HEK293 (cell line): ENCODE measurements around the gene KDM6A.

Experiments
- BCL11B ChIP-seq: fragments of 450-650 bp; formaldehyde crosslinking; IDR thresholded peaks from 2 replicates; pipeline ENCODE4 v1.5.1; 2016; ENCODE audit warnings: low read depth, missing biosample characterization, missing genetic modification characterization
- GLI4 ChIP-seq: fragments of 450-650 bp; formaldehyde crosslinking; IDR thresholded peaks from 2 replicates; pipeline ENCODE4 v1.5.1; 2016; ENCODE audit warnings: missing biosample characterization, missing genetic modification characterization
- KLF1 ChIP-seq: fragments of 450-650 bp; formaldehyde crosslinking; IDR thresholded peaks from 2 replicates; pipeline ENCODE4 v1.5.1; 2016; ENCODE audit warnings: missing biosample characterization, missing genetic modification characterization
- KLF16 ChIP-seq: fragments of 450-650 bp; formaldehyde crosslinking; IDR thresholded peaks from 2 replicates; pipeline ENCODE4 v1.5.1; 2017; ENCODE audit warnings: missing biosample characterization, missing genetic modification characterization
- MEIS1 ChIP-seq: sonication (generic); formaldehyde crosslinking; IDR thresholded peaks from 2 replicates; pipeline ENCODE4 v1.8.1; 2022; ENCODE audit warnings: missing genetic modification reagents, mild to moderate bottlenecking, borderline replicate concordance
- REPIN1 ChIP-seq: fragments of 450-650 bp; formaldehyde crosslinking; IDR thresholded peaks from 2 replicates; pipeline ENCODE4 v1.5.1; 2017; ENCODE audit warnings: missing biosample characterization, missing genetic modification characterization, low read depth
- SALL2 ChIP-seq: fragments of 450-650 bp; formaldehyde crosslinking; IDR thresholded peaks from 2 replicates; pipeline ENCODE4 v1.5.0; 2017; ENCODE audit warnings: missing biosample characterization, mild to moderate bottlenecking, missing genetic modification characterization, borderline replicate concordance
- SP2 ChIP-seq: fragments of 450-650 bp; formaldehyde crosslinking; IDR thresholded peaks from 2 replicates; pipeline ENCODE4 v1.5.1; 2016; ENCODE audit warnings: missing biosample characterization, missing genetic modification characterization
- TRIM28 ChIP-seq: IDR thresholded peaks from 2 replicates; pipeline ENCODE4 v1.6.1; 2011; ENCODE audit warnings: low read length, control low read depth, borderline replicate concordance
- ZBTB48 ChIP-seq: fragments of 450-650 bp; formaldehyde crosslinking; IDR thresholded peaks from 2 replicates; pipeline ENCODE4 v1.5.1; 2016; ENCODE audit warnings: missing biosample characterization, missing genetic modification characterization
- ZNF10 ChIP-seq: fragments of 450-650 bp; formaldehyde crosslinking; IDR thresholded peaks from 2 replicates; pipeline ENCODE4 v1.5.1; 2017; ENCODE audit warnings: missing biosample characterization, missing genetic modification characterization
- ZNF140 ChIP-seq: fragments of 450-650 bp; formaldehyde crosslinking; IDR thresholded peaks from 2 replicates; pipeline ENCODE4 v1.5.1; 2016; ENCODE audit warnings: missing biosample characterization, missing genetic modification characterization
- ZNF16 ChIP-seq: fragments of 450-650 bp; formaldehyde crosslinking; IDR thresholded peaks from 2 replicates; pipeline ENCODE4 v1.5.1; 2016; ENCODE audit warnings: low read depth, missing biosample characterization, missing genetic modification characterization
- ZNF169 ChIP-seq: fragments of 450-650 bp; formaldehyde crosslinking; IDR thresholded peaks from 2 replicates; pipeline ENCODE4 v1.5.1; 2016; ENCODE audit warnings: missing biosample characterization, missing genetic modification characterization
- ZNF19 ChIP-seq: fragments of 450-650 bp; formaldehyde crosslinking; IDR thresholded peaks from 2 replicates; pipeline ENCODE4; 2016; ENCODE audit warnings: missing biosample characterization, missing genetic modification characterization, low read depth
- ZNF221 ChIP-seq: fragments of 450-650 bp; formaldehyde crosslinking; IDR thresholded peaks from 2 replicates; pipeline ENCODE4 v1.5.1; 2017; ENCODE audit warnings: missing biosample characterization, missing genetic modification characterization, borderline replicate concordance
- ZNF23 ChIP-seq: fragments of 450-650 bp; formaldehyde crosslinking; IDR thresholded peaks from 2 replicates; pipeline ENCODE4 v1.5.1; 2016; ENCODE audit warnings: missing biosample characterization, missing genetic modification characterization, borderline replicate concordance
- ZNF521 ChIP-seq: fragments of 450-650 bp; formaldehyde crosslinking; IDR thresholded peaks from 2 replicates; pipeline ENCODE4 v1.5.1; 2017; ENCODE audit warnings: missing biosample characterization, mild to moderate bottlenecking, missing genetic modification characterization
- ZNF558 ChIP-seq: fragments of 450-650 bp; formaldehyde crosslinking; IDR thresholded peaks from 2 replicates; pipeline ENCODE4 v1.5.1; 2016; ENCODE audit warnings: missing biosample characterization, missing genetic modification characterization
- ZNF707 ChIP-seq: fragments of 450-650 bp; formaldehyde crosslinking; IDR thresholded peaks from 2 replicates; pipeline ENCODE4 v1.5.1; 2016; ENCODE audit warnings: missing biosample characterization, missing genetic modification characterization
- TF ChIP-seq, protein P1 (sequence below): fragments of 450-650 bp; formaldehyde crosslinking; IDR thresholded peaks from 2 replicates; pipeline ENCODE4 v1.5.1; 2016; ENCODE audit warnings: missing biosample characterization, missing genetic modification characterization
- TF ChIP-seq, protein P2 (sequence below): fragments of 450-650 bp; formaldehyde crosslinking; IDR thresholded peaks from 2 replicates; pipeline ENCODE4 v1.5.1; 2016; ENCODE audit warnings: missing biosample characterization, missing genetic modification characterization
- TF ChIP-seq, protein P3 (sequence below): fragments of 450-650 bp; formaldehyde crosslinking; optimal IDR thresholded peaks from 2 replicates; pipeline ENCODE3; 2016; ENCODE audit warnings: missing biosample characterization, mild to moderate bottlenecking, missing genetic modification characterization
- TF ChIP-seq, protein P4 (sequence below): fragments of 450-650 bp; formaldehyde crosslinking; IDR thresholded peaks from 2 replicates; pipeline ENCODE4 v1.5.1; 2016; ENCODE audit warnings: missing biosample characterization, missing genetic modification characterization
- TF ChIP-seq, protein P5 (sequence below): fragments of 450-650 bp; formaldehyde crosslinking; IDR thresholded peaks from 2 replicates; pipeline ENCODE4 v1.5.1; 2016; ENCODE audit warnings: missing biosample characterization, missing genetic modification characterization
- TF ChIP-seq, protein P6 (sequence below): fragments of 450-650 bp; formaldehyde crosslinking; conservative IDR thresholded peaks from 2 replicates; pipeline ENCODE4 v1.5.1; 2016; ENCODE audit warnings: low read depth, missing biosample characterization, missing genetic modification characterization
- TF ChIP-seq, protein P7 (sequence below): fragments of 450-650 bp; formaldehyde crosslinking; IDR thresholded peaks from 2 replicates; pipeline ENCODE4 v1.5.1; 2016; ENCODE audit warnings: missing biosample characterization, missing genetic modification characterization

KDM6A gene

DNA sequence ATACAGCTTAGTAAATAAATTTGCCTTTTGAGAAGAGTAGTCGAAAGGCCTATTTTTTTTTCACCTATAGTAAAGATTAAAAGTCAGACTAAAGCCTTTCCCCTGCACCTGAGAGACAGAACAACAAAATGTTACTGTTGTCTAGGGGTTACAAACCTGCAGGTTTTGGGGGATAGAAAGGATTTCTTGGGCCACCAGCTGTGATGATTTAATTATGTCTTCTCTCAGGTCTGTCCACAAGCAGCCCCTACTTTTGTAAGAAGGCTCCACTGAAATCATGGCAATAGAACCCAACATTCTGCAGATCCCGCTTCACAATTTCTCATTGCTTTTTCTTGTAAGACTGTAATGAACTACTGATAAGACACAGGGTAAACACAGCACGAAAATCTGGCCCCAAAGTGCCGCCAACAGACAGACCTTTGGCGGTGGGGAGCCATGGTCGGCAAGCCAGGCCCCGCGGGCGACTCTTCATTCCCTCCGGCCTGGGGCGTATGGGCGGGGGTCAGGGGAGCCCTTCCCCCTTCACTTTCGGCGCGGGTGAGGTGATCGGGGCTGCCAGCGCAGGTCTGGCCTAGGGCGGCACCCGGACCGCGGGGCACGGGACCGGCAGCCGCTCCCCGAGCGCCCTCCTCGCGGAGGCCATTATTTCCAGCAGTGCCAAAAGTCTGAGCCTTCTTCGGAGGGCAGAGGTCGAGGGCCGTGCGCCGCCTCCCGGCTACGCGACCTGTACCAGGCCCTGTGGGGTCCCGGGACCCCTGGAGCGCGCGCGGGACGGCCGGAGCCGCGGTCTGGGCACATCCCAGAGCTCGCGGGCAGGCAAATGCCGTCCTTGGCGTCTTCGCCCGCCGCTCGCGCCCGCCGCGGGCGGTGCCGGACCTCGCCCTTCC is 812 bp upstream of the KDM6A start (continued):
- TF ChIP-seq, protein P1, sequence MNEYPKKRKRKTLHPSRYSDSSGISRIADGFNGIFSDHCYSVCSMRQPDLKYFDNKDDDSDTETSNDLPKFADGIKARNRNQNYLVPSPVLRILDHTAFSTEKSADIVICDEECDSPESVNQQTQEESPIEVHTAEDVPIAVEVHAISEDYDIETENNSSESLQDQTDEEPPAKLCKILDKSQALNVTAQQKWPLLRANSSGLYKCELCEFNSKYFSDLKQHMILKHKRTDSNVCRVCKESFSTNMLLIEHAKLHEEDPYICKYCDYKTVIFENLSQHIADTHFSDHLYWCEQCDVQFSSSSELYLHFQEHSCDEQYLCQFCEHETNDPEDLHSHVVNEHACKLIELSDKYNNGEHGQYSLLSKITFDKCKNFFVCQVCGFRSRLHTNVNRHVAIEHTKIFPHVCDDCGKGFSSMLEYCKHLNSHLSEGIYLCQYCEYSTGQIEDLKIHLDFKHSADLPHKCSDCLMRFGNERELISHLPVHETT, result no peak
- TF ChIP-seq BCL11B (tag by site-specific recombination), result no peak
- TF ChIP-seq ZNF23 (tag by site-specific recombination), result no peak
- TF ChIP-seq, protein P2, sequence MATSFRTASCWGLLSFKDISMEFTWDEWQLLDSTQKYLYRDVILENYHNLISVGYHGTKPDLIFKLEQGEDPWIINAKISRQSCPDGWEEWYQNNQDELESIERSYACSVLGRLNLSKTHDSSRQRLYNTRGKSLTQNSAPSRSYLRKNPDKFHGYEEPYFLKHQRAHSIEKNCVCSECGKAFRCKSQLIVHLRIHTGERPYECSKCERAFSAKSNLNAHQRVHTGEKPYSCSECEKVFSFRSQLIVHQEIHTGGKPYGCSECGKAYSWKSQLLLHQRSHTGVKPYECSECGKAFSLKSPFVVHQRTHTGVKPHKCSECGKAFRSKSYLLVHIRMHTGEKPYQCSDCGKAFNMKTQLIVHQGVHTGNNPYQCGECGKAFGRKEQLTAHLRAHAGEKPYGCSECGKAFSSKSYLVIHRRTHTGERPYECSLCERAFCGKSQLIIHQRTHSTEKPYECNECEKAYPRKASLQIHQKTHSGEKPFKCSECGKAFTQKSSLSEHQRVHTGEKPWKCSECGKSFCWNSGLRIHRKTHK (tag by site-specific recombination), result no peak
- TF ChIP-seq ZNF16 (tag by site-specific recombination), result no peak
- TF ChIP-seq, protein P3, sequence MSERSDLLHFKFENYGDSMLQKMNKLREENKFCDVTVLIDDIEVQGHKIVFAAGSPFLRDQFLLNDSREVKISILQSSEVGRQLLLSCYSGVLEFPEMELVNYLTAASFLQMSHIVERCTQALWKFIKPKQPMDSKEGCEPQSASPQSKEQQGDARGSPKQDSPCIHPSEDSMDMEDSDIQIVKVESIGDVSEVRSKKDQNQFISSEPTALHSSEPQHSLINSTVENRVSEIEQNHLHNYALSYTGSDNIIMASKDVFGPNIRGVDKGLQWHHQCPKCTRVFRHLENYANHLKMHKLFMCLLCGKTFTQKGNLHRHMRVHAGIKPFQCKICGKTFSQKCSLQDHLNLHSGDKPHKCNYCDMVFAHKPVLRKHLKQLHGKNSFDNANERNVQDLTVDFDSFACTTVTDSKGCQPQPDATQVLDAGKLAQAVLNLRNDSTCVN (tag by site-specific recombination), result peak; percentile 89
- TF ChIP-seq, protein P4, sequence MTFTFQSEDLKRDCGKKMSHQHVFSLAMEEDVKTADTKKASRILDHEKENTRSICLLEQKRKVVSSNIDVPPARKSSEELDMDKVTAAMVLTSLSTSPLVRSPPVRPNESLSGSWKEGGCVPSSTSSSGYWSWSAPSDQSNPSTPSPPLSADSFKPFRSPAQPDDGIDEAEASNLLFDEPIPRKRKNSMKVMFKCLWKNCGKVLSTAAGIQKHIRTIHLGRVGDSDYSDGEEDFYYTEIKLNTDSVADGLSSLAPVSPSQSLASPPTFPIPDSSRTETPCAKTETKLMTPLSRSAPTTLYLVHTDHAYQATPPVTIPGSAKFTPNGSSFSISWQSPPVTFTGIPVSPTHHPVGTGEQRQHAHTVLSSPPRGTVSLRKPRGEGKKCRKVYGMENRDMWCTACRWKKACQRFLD (tag by site-specific recombination), result no peak
- TF ChIP-seq ZBTB48 (tag by site-specific recombination), result no peak; the same call in 1 of the 2 replicates
- no peak for TF ChIP-seq ZNF521 (tag by site-specific recombination)
- TF ChIP-seq KLF1 (tag by site-specific recombination), result peak; percentile 74
- TF ChIP-seq KLF16 (tag by site-specific recombination), result no peak
- TF ChIP-seq, protein P5, sequence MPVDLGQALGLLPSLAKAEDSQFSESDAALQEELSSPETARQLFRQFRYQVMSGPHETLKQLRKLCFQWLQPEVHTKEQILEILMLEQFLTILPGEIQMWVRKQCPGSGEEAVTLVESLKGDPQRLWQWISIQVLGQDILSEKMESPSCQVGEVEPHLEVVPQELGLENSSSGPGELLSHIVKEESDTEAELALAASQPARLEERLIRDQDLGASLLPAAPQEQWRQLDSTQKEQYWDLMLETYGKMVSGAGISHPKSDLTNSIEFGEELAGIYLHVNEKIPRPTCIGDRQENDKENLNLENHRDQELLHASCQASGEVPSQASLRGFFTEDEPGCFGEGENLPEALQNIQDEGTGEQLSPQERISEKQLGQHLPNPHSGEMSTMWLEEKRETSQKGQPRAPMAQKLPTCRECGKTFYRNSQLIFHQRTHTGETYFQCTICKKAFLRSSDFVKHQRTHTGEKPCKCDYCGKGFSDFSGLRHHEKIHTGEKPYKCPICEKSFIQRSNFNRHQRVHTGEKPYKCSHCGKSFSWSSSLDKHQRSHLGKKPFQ (tag by site-specific recombination), result no peak
- no peak for TF ChIP-seq GLI4 (tag by site-specific recombination)
- no peak for TF ChIP-seq REPIN1
- TF ChIP-seq, protein P6, sequence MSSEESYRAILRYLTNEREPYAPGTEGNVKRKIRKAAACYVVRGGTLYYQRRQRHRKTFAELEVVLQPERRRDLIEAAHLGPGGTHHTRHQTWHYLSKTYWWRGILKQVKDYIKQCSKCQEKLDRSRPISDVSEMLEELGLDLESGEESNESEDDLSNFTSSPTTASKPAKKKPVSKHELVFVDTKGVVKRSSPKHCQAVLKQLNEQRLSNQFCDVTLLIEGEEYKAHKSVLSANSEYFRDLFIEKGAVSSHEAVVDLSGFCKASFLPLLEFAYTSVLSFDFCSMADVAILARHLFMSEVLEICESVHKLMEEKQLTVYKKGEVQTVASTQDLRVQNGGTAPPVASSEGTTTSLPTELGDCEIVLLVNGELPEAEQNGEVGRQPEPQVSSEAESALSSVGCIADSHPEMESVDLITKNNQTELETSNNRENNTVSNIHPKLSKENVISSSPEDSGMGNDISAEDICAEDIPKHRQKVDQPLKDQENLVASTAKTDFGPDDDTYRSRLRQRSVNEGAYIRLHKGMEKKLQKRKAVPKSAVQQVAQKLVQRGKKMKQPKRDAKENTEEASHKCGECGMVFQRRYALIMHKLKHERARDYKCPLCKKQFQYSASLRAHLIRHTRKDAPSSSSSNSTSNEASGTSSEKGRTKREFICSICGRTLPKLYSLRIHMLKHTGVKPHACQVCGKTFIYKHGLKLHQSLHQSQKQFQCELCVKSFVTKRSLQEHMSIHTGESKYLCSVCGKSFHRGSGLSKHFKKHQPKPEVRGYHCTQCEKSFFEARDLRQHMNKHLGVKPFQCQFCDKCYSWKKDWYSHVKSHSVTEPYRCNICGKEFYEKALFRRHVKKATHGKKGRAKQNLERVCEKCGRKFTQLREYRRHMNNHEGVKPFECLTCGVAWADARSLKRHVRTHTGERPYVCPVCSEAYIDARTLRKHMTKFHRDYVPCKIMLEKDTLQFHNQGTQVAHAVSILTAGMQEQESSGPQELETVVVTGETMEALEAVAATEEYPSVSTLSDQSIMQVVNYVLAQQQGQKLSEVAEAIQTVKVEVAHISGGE (tag by site-specific recombination), result 0 out of 2 replicates have a peak, but pooled peaks have one; percentile 10
- TF ChIP-seq ZNF169 (tag by site-specific recombination), result no peak
- no peak for TF ChIP-seq ZNF10 (tag by site-specific recombination)
- no peak for TF ChIP-seq ZNF707 (tag by site-specific recombination)
- no peak for TF ChIP-seq SP2 (tag by site-specific recombination)
- TF ChIP-seq SALL2 (tag by site-specific recombination), result no peak
- TF ChIP-seq ZNF140 (tag by site-specific recombination), result no peak
- TF ChIP-seq ZNF558, result no peak
- TF ChIP-seq TRIM28, result no peak
- no peak for TF ChIP-seq ZNF19 (tag by site-specific recombination)
- no peak for TF ChIP-seq MEIS1 (CRISPR knock-in tag)
- TF ChIP-seq, protein P7, sequence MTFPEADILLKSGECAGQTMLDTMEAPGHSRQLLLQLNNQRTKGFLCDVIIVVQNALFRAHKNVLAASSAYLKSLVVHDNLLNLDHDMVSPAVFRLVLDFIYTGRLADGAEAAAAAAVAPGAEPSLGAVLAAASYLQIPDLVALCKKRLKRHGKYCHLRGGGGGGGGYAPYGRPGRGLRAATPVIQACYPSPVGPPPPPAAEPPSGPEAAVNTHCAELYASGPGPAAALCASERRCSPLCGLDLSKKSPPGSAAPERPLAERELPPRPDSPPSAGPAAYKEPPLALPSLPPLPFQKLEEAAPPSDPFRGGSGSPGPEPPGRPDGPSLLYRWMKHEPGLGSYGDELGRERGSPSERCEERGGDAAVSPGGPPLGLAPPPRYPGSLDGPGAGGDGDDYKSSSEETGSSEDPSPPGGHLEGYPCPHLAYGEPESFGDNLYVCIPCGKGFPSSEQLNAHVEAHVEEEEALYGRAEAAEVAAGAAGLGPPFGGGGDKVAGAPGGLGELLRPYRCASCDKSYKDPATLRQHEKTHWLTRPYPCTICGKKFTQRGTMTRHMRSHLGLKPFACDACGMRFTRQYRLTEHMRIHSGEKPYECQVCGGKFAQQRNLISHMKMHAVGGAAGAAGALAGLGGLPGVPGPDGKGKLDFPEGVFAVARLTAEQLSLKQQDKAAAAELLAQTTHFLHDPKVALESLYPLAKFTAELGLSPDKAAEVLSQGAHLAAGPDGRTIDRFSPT (tag by site-specific recombination), result peak; percentile 74; the same call in 1 of the 2 replicates
- no peak for TF ChIP-seq ZNF221 (tag by site-specific recombination)
